ENCODE data around the gene FKBP2. TPM values are rescaled to one million over a fixed set of nuclear protein-coding genes. Genes with fewer than 3 reads are reported as not detected.

The FKBP2 gene
- total RNA-seq, 1 donor = 34.3 TPM

GRCh38 chr11:64224151-64224890 is 16.6 kb upstream of the FKBP2 start:
- H3K4me3 ChIP-seq (ENCODE audit: low read depth, low read length) = no peak overlapping the region
- no peak for TF ChIP-seq CTCF (IDR thresholded peaks at IDR 0.05; ENCODE audit: insufficient read depth, low read length)
- DNase-seq (ENCODE audit: low read depth) = no peak

DNA sequence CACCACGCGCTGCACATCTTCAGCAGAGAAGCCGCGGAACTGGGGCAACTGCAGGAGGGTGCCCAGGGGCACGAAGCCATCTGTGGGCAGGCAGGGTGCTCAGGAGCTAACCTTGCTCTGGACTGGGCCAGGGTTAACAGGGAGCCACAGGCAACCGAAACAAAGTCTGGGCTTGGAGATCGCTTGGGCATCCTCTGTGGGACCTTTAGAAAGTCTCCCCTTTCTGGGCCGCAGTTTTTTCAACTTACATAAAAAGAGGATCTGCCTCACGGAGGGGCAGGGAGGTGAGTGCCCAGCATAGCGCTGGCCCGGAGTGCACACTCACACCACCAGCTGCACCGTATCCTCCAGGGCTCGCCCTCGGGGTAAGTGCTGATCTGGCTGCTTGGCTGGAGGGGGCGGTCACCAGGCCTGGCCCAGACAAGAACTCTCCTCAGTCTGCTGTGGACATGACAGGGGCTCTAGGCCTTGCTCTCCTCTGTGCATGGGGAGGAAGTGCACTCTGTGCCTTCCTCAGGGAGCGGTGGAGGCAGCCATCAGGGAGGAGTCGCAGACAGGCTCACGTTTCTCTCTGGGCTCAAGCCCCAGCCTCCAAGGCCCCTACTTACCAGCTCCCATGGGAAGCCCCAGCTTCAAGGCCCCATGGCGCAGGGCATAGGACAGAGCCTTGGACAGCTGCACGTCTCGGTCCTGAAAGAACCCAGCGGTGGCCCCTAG is 15.8 kb upstream of the FKBP2 start:
- no peak for TF ChIP-seq CTCF (IDR thresholded peaks at IDR 0.05; ENCODE audit: insufficient read depth, low read length)
- H3K4me3 ChIP-seq (ENCODE audit: low read depth, low read length) = peak overlapping the region; percentile 90
- DNase-seq (ENCODE audit: low read depth) = no peak

DNA sequence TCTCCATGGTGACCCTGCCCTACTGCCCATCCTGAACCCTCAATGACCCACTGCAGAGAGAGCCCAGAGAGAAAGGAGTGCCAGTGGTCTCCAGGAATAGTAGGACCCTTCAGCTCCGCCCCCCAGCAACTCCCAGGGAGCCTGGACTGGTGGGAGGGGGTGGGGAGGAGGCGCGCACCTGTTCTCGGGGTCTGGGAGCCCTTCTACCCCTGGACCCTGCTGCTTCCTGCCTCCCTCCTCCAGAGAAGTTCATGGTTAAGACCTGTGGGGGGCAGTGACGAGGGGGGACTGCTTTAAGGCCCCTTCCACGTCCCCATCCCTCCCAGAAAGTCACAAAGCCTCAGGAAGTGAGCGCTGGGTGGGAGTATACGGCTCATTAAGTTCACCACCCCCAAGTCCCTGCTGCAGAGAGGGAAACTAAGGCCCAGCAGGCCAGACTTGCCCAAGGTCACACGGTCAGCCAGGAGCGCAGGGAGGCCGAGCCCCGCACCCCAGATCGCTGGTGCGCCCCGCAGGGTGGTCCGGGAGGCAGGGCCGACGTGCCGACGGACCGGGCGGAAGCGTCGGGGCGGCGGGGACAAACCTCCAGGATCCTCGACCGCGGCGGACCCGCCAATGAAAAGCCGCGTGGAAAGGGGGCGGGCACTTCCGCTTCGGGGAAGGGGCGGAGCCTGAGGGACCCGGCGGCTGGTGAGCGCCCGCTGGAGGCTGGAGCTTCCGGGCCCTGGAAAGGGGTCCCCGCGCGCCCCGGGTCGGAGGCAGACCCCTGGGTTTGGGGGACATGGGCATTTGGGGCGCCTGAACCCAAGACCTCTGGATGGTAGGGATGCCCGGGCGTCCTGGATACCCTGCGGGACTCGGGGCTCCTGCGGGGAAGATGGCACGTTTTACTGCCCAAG is 15.0 kb upstream of the FKBP2 start, which contains the start of the genes NUDT22 and TRPT1:
TSS of gene NUDT22 (plus strand) at position 667 of the 899 bp plus-strand sequence. CDS start 379 bp downstream, outside the sequence.
TSS of gene TRPT1 (minus strand) at position 579 of the 899 bp plus-strand sequence. CDS start at position 253, 326 bp downstream.
- peak; percentile 66 for DNase-seq (ENCODE audit: low read depth)
- H3K4me3 ChIP-seq (ENCODE audit: low read depth, low read length) = peak within 1 kb of the TSS; percentile 90
- peak; percentile 29 for TF ChIP-seq CTCF (IDR thresholded peaks at IDR 0.05; ENCODE audit: insufficient read depth, low read length)

DNA sequence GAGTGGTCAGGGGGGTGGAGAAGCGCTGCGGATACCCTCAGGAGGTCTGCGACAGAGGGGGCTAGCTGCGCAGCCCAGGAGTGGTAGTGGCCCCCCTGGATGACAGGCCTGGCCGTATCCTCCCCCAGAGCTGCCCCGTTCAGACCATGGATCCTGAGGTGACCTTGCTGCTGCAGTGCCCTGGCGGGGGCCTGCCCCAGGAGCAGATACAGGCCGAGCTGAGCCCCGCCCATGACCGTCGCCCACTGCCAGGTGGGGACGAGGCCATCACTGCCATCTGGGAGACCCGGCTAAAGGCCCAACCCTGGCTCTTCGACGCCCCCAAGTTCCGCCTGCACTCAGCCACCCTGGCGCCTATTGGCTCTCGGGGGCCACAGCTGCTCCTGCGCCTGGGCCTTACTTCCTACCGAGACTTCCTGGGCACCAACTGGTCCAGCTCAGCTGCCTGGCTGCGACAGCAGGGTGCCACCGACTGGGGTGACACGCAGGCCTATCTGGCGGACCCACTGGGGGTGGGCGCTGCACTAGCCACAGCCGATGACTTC is 14.3 kb upstream of the FKBP2 start:
- peak overlapping the region; percentile 90 for H3K4me3 ChIP-seq (ENCODE audit: low read depth, low read length)
- TF ChIP-seq CTCF (IDR thresholded peaks at IDR 0.05; ENCODE audit: insufficient read depth, low read length) = no peak
- DNase-seq (ENCODE audit: low read depth) = no peak

DNA sequence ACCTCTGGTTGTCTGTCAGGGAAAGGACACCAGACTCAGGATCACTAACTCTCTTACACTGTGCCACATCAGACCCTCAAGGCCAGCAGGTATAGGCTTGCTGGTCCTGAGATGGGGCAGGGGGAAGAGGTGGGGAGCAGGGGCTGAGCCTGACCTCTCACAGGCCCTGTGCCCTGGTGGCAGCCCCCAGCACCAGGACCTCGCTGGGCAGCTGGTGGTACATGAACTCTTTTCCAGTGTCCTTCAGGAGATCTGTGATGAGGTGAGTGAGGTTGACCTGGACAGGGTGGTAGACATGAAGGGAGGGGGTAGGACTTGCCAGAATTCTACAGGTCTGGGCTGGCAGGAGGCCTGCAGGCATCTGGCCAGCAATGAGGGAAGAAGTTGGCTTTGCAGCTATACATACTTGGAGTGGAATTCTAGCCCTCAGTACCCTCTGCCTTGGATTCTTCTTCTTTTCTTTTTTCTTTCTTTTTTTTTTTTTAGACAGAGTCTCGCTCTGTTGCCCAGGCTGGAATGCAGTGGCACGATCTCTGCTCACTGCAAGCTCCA is 13.4 kb upstream of the FKBP2 start:
- no peak for TF ChIP-seq CTCF (IDR thresholded peaks at IDR 0.05; ENCODE audit: insufficient read depth, low read length)
- DNase-seq (ENCODE audit: low read depth) = no peak
- H3K4me3 ChIP-seq (ENCODE audit: low read depth, low read length) = peak overlapping the region; percentile 90
